Heart right ventricle (tissue), 16 donors: ENCODE results near the gene SLF1. TPM values are rescaled to one million over a fixed set of nuclear protein-coding genes. Genes with fewer than 3 reads are reported as not detected.

Source experiments
- ATAC-seq, 8 donors: fragments of 200-7000 bp; cut with Tn5 transposase; one replicate each; pipeline ENCODE4 v1.9.1; 2020; ENCODE audit warnings: mild to moderate bottlenecking in 8 of 8, moderate library complexity in 8 of 8, moderate number of reproducible peaks in 1 of 8
- DNase-seq, 2 donors: peaks; one replicate each; pipeline ENCODE4 v3.0.0-alpha.2; 2020
- H3K27ac ChIP-seq, 10 donors: fragments of 200-600 bp; sonication (generic) in 2 of 10; one replicate each; pipeline versions ENCODE4 v1.5.0 to v1.8.0; 2020 to 2022; ENCODE audit warnings: mild to moderate bottlenecking in 3 of 10
- H3K27me3 ChIP-seq, 7 donors: fragments of 200-600 bp; one replicate each; pipeline ENCODE4 v1.8.0; 2021 to 2022; ENCODE audit warnings: mild to moderate bottlenecking in 2 of 7
- H3K36me3 ChIP-seq, 9 donors: fragments of 200-600 bp; sonication (generic) in 1 of 9; one replicate each; pipeline versions ENCODE4 v1.5.0 to v1.8.0; 2020 to 2022; ENCODE audit warnings: mild to moderate bottlenecking in 2 of 9
- H3K4me1 ChIP-seq, 9 donors: fragments of 200-600 bp; sonication (generic) in 1 of 9; one replicate each; pipeline versions ENCODE4 v1.5.0 to v1.8.0; 2020 to 2022; ENCODE audit warnings: mild to moderate bottlenecking in 4 of 9
- H3K4me3 ChIP-seq, 10 donors: fragments of 200-600 bp; sonication (generic) in 2 of 10; one replicate each; pipeline versions ENCODE4 v1.5.0 to v1.8.0; 2020 to 2022; ENCODE audit warnings: mild to moderate bottlenecking in 7 of 10, moderate library complexity in 2 of 10
- H3K9me3 ChIP-seq, 11 donors: fragments of 200-600 bp in 10 of 11; sonication (generic) in 2 of 11; one replicate each; pipeline versions ENCODE4 v1.5.0 to v1.8.0; 2013 to 2022; ENCODE audit warnings: mild to moderate bottlenecking in 2 of 11, control low read depth in 1 of 11, moderate library complexity in 1 of 11
- CTCF ChIP-seq, 9 donors: fragments of 200-600 bp; sonication (generic) in 2 of 9; IDR thresholded peaks; one replicate each; pipeline versions ENCODE4 v1.5.0 to v1.8.0; 2021 to 2022; ENCODE audit warnings: antibody characterized with exemption in 9 of 9, mild to moderate bottlenecking in 5 of 9, moderate library complexity in 1 of 9
- WGBS, 2 donors: extraction: QIAGEN DNeasy Blood & Tissue Kit; methylation state at CpG; one replicate each; pipeline ENCODE4 v1.1.7; 2013; ENCODE audit warnings: inconsistent platforms in 1 of 2; 5-methylcytosine and 5-hydroxymethylcytosine counted together
- intact Hi-C, 10 donors: fragments of 100-400 bp; cut with DNase I; formaldehyde crosslinking; loops; one replicate each; pipeline versions ENCODE4 v1.11.1 to v1.14.2; 2022
- polyA plus RNA-seq, 2 donors: library from polyadenylated mRNA; stranded (reverse); fragments of 200-250 nt; gene quantifications; one replicate each; pipeline ENCODE4 v1.2.3, GENCODE V29; 2013
- total RNA-seq, 10 donors: library from RNA; stranded (reverse); fragmentation: NEBNext Ultra II Directional in 3 of 10; extraction: Animal tissue kit (Norgen Biotek cat#: 25700) in 3 of 10; gene quantifications; one replicate each; pipeline versions ENCODE4 v1.2.1 to v1.2.4, GENCODE V29; 2021 to 2023
- donor health status: Arrhythmogenic right ventricular cardiomyopathy.
- donor health status: ischemic (EF 13 %, LVEDD 7.1; RV severe dilation, severe dysfunction).
- donor health status: healthy with polysubstance abuse.
- donor health status: DM: no; HTN: yes; CAD: no.
- donor health status: DM: no; HTN: no; CAD: no.
- donor health status: ischemic (EF 25% LVEDD 6.9; RV normal size, moderate dysfunction).
- donor health status: ischemic (EF 25% LVEDD 5.7; RV mildly dilated, moderate dysfunction).
- donor health status: healthy.
- donor health status: DM: yes; HTN: yes; CAD: no.
- donor health status: Ischemic cardiomyopathy.
- donor health status: ischemic (EF 35%, LVEDD 5.7; RV mildly dilated, moderate dysfunction).
- donor health status: nonischemic (EF 11% LVEDD 7.7; RV severe dilation, severe dysfunction).
- donor health status: DM: yes; HTN: yes; CAD: no.
- donor health status: PGD.
- donor health status: ischemic (EF 29% LVEDD 5.4; RV normal size, mild dysfunction).
- donor health status: nonischemic (EF 23%, LVEDD 6.1; RV moderate dilation, normal function).

The SLF1 gene
- total and polyA plus RNA-seq, 12 donors: 2.3 to 10.0 (median 4.5) TPM

GRCh38 chr5:94694671-94695070, 76.2 kb downstream of the SLF1 start:
- H3K27me3 ChIP-seq: no peaks in the 10 kb centered on the region
- intact Hi-C loops: loop anchor here in 2 of 10 donors (5.0 to 10.0 kb wide), 3 partner anchors 167 to 1110 kb away; partner anchors contain the start of genes NR2F1 (in 1 of the 2) and NR2F1-AS1 (in 1 of the 2)
- peaks cover 0 to 20% (median 5%) of the 10 kb centered on the region in 9 donors for H3K4me1 ChIP-seq
- peaks cover 0 to 30% (median 0%) of the 10 kb centered on the region in 9 donors for H3K36me3 ChIP-seq
- 96% methylated on average over 2 of the region's 2 CpGs for WGBS, 2 donors
- H3K4me3 ChIP-seq: no peak overlapping the region
- H3K27ac ChIP-seq: no peak overlapping the region
- ATAC-seq (no peak), DNase-seq (no peak)
- H3K9me3 ChIP-seq: no peaks in the 10 kb centered on the region
- no peak for TF ChIP-seq CTCF (IDR thresholded peaks at IDR 0.05)

- Histone ChIP-seq H3K27me3 (no peaks in the 10 kb centered on the region), H3K27ac (no peak overlapping the region), H3K36me3 (peaks cover 0 to 29% (median 0%) of the 10 kb centered on the region in 9 donors), H3K9me3 (no peaks in the 10 kb centered on the region), H3K4me1 (peaks cover 0 to 3% (median 0%) of the 10 kb centered on the region in 9 donors), H3K4me3 (no peak overlapping the region)
- no peak for DNase-seq
- ATAC-seq: no peak
- no peak for TF ChIP-seq CTCF (IDR thresholded peaks at IDR 0.05)
- intact Hi-C loops: loop anchor here in 1 of 10 donors (10.0 kb wide), 1 partner anchor 1113 kb away; the partner anchor contains the start of genes NR2F1 and NR2F1-AS1
- 86 to 87% methylated on average over 5 of the region's 5 CpGs for WGBS, 2 donors
Measured at GRCh38 chr5:94698197-94698596, 79.7 kb downstream of the SLF1 start.

GRCh38 chr5:94699562-94699961, 81.1 kb downstream of the SLF1 start:
- intact Hi-C loops: loop anchor here in 1 of 10 donors (10.0 kb wide), 1 partner anchor 1115 kb away; the partner anchor contains the start of genes NR2F1 and NR2F1-AS1
- Histone ChIP-seq H3K9me3 (no peaks in the 10 kb centered on the region), H3K4me1 (no peaks in the 10 kb centered on the region), H3K27ac (no peak overlapping the region), H3K27me3 (no peaks in the 10 kb centered on the region), H3K4me3 (no peak overlapping the region), H3K36me3 (peaks cover 0 to 31% (median 0%) of the 10 kb centered on the region in 9 donors)
- no peak for ATAC-seq
- no peak for TF ChIP-seq CTCF (IDR thresholded peaks at IDR 0.05)
- 89 to 93% methylated on average over 2 of the region's 2 CpGs for WGBS, 2 donors
- no peak for DNase-seq

GRCh38 chr5:94700592-94700991, 82.1 kb downstream of the SLF1 start:
- Histone ChIP-seq H3K27me3 (no peaks in the 10 kb centered on the region), H3K4me1 (no peaks in the 10 kb centered on the region), H3K4me3 (no peak overlapping the region), H3K27ac (no peak overlapping the region), H3K9me3 (no peaks in the 10 kb centered on the region), H3K36me3 (peaks cover 0 to 25% (median 0%) of the 10 kb centered on the region in 9 donors)
- TF ChIP-seq CTCF (IDR thresholded peaks at IDR 0.05): no peak
- intact Hi-C loops: no loop called here
- WGBS, 2 donors: 85 to 93% methylated on average over 1 of the region's 1 CpG
- ATAC-seq (no peak), DNase-seq (no peak)
